ENCODE measurements around the gene CAMSAP3. TPM values are rescaled to one million over a fixed set of nuclear protein-coding genes. Genes with fewer than 3 reads are reported as not detected.

Gene CAMSAP3
- total RNA-seq, 4 donors from 2014 or later: 75.3 to 174 (median 110) TPM

- TF ChIP-seq POLR2A (IDR thresholded peaks at IDR 0.05): no peak
- TF ChIP-seq CTCF (IDR thresholded peaks at IDR 0.05): no peak
- 95% methylated on average over 37 to 41 of the region's 41 CpGs for WGBS, 2 donors
- intact Hi-C loops (cut with DNase I; ENCODE audit: low total_unique reads): no loop called here
- H3K4me3 ChIP-seq (ENCODE audit: low read depth, poor library complexity, severe bottlenecking): no peak overlapping the region
- no peak for DNase-seq (ENCODE audit: low spot score in 2 of 2)
These were observed 45.4 kb upstream of the CAMSAP3 start for GRCh38 chr19:7550169-7550770.

- TF ChIP-seq CTCF (IDR thresholded peaks at IDR 0.05) (no peak), POLR2A (IDR thresholded peaks at IDR 0.05) (no peak)
- no peak overlapping the region for H3K4me3 ChIP-seq (ENCODE audit: low read depth, poor library complexity, severe bottlenecking)
- whole genome bisulfite sequencing, 2 donors: 34 to 56% methylated on average over 31 of the region's 51 CpGs
- DNase-seq (ENCODE audit: low spot score in 2 of 2): peak in 1 of 2 donors; percentile 29
- intact Hi-C loops (cut with DNase I; ENCODE audit: low total_unique reads): no loop called here
These were observed 44.5 kb upstream of the CAMSAP3 start for GRCh38 chr19:7550987-7551761.

GRCh38 chr19:7552781-7553180, 42.9 kb upstream of the CAMSAP3 start:
- intact Hi-C loops (cut with DNase I; ENCODE audit: low total_unique reads): no loop called here
- DNase-seq (ENCODE audit: low spot score in 2 of 2): no peak
- no peak for TF ChIP-seq CTCF (IDR thresholded peaks at IDR 0.05)
- TF ChIP-seq POLR2A (IDR thresholded peaks at IDR 0.05): no peak
- WGBS, 2 donors: 72 to 97% methylated on average over 2 of the region's 2 CpGs
- no peak overlapping the region for H3K4me3 ChIP-seq (ENCODE audit: low read depth, poor library complexity, severe bottlenecking)

- 93 to 94% methylated on average over 28 of the region's 28 CpGs for WGBS, 2 donors
- intact Hi-C loops (cut with DNase I; ENCODE audit: low total_unique reads): no loop called here
- H3K4me3 ChIP-seq (ENCODE audit: low read depth, poor library complexity, severe bottlenecking): no peak overlapping the region
- DNase-seq (ENCODE audit: low spot score in 2 of 2): no peak
- TF ChIP-seq POLR2A (IDR thresholded peaks at IDR 0.05): no peak
- TF ChIP-seq CTCF (IDR thresholded peaks at IDR 0.05): no peak
These were observed 41.1 kb upstream of the CAMSAP3 start for GRCh38 chr19:7554565-7554964.

- WGBS, 2 donors: 75 to 83% methylated on average over 39 to 43 of the region's 62 CpGs
- intact Hi-C loops (cut with DNase I; ENCODE audit: low total_unique reads): no loop called here
- TF ChIP-seq POLR2A (IDR thresholded peaks at IDR 0.05): no peak
- TF ChIP-seq CTCF (IDR thresholded peaks at IDR 0.05): no peak
- H3K4me3 ChIP-seq (ENCODE audit: low read depth, poor library complexity, severe bottlenecking): no peak overlapping the region
- no peak for DNase-seq (ENCODE audit: low spot score in 2 of 2)
These were observed 40.4 kb upstream of the CAMSAP3 start for GRCh38 chr19:7554990-7555864.
